Endothelial cell of umbilical vein (primary cell): ENCODE results near the gene S1PR5.

Experiments used
- CTCF ChIP-seq, 2 donors: IDR thresholded peaks; 1 replicate in 1 of 2; 2 replicates in 1 of 2; pipeline ENCODE4 v1.5.1; 2011; ENCODE audit warnings: low read length in 2 of 2, mild to moderate bottlenecking in 2 of 2, moderate library complexity in 2 of 2, control low read depth in 1 of 2, inconsistent platforms in 1 of 2, low read depth in 1 of 2; ENCODE audit not compliant: insufficient read depth in 1 of 2; ENCODE audit errors: extremely low read depth in 1 of 2
- EZH2 ChIP-seq: IDR thresholded peaks from 2 replicates; pipeline ENCODE4 v1.6.1; 2012; ENCODE audit warnings: borderline replicate concordance, low read depth, mild to moderate bottlenecking, moderate library complexity, low read length, inconsistent platforms; ENCODE audit not compliant: severe bottlenecking
- GATA2 ChIP-seq: IDR thresholded peaks from 2 replicates; pipeline ENCODE4 v1.7.0; 2011; ENCODE audit warnings: low read depth, mild to moderate bottlenecking, moderate library complexity, mixed read lengths, low read length; ENCODE audit not compliant: insufficient read length, insufficient read depth
- POLR2A ChIP-seq: IDR thresholded peaks from 2 replicates; pipeline ENCODE4 v1.6.1; 2012; ENCODE audit warnings: low read depth, mild to moderate bottlenecking, control low read depth, low read length
- POLR2AphosphoS5 ChIP-seq: IDR thresholded peaks from 2 replicates; pipeline ENCODE4 v1.6.1; 2012; ENCODE audit warnings: low read depth, mild to moderate bottlenecking, control low read depth, low read length, moderate library complexity; ENCODE audit not compliant: insufficient read depth

- TF ChIP-seq POLR2AphosphoS5 (no peak), EZH2 (no peak), CTCF (IDR thresholded peaks at IDR 0.05; ENCODE audit: extremely low read depth in 1 of 2, insufficient read depth in 1 of 2, low read depth in 1 of 2, low read length in 2 of 2) (peak in 1 of 2 donors; percentile 40), POLR2A (no peak), GATA2 (no peak)
Measured at GRCh38 chr19:10471909-10472308, 45.3 kb downstream of the S1PR5 start.
